Femur (tissue), 1 donor: ENCODE data around the gene KCNJ3.

Source experiments
- DNase-seq: peaks from one replicate; pipeline ENCODE4 v3.0.0-alpha.2; 2017

KCNJ3 gene, protein sequence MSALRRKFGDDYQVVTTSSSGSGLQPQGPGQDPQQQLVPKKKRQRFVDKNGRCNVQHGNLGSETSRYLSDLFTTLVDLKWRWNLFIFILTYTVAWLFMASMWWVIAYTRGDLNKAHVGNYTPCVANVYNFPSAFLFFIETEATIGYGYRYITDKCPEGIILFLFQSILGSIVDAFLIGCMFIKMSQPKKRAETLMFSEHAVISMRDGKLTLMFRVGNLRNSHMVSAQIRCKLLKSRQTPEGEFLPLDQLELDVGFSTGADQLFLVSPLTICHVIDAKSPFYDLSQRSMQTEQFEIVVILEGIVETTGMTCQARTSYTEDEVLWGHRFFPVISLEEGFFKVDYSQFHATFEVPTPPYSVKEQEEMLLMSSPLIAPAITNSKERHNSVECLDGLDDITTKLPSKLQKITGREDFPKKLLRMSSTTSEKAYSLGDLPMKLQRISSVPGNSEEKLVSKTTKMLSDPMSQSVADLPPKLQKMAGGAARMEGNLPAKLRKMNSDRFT

DNA sequence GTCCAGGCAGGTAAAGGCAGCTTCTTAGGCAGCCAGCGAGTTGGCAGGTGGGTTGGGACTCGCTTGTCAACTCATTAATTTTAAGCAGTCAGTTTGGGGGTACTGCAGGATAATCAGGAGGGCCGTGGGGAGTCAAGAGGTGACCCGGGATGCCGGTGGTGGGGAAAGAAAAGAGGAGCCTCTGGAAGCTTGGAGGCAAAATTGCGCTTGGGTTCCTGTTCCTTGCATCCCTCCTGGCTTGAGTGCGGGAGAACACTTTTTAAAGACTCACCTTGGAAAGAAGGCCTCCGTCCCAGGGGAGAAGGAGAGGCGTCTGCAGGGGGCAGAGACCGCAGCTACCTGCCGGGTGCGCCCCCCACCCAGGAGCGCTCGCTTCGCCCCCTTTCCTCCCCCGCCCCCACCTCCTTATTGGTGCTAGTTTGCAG, at the start of gene KCNJ3:
TSS of gene KCNJ3 (plus strand) at position 400 of the 425 bp plus-strand sequence. CDS start 81 bp downstream, outside the sequence.
- DNase-seq = no peak

DNA sequence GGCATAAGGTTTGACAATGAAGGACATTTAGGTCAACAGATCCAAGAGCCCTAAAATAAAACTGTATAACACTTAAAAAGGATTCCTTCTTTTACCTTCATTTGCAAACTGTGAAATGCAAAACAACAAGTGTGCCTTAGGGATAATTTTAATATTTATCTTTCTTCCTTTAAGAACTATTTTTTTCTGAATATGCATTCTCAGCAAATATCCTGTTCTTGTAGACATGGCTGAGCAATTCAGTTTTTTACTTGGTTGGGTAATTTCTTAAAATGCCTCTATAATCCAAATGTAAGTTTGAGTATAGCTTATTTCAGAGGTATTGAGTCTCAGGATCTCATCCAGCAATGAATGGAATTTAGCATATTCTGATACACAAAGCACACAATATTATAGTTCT, 43.0 kb upstream of the KCNJ3 start:
- no peak for DNase-seq

DNA sequence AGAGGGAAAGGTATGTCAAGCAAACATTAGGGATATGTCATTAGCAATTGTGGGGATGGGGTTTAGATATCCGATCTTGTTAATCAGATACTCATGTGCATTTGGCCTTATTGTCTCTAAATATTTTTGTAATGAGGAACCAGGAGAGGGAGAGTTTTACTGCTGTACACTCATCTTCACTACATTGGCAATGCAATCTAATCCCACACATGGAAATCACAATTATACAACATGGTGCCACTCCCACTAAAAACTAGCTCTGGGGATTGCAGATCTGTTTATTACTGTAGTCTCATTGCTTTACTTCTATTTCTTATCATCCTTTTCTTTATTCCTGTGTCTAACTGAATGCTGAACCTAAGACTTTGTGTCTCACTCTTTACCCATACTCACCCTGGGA, 39.6 kb upstream of the KCNJ3 start:
- DNase-seq = no peak

DNA sequence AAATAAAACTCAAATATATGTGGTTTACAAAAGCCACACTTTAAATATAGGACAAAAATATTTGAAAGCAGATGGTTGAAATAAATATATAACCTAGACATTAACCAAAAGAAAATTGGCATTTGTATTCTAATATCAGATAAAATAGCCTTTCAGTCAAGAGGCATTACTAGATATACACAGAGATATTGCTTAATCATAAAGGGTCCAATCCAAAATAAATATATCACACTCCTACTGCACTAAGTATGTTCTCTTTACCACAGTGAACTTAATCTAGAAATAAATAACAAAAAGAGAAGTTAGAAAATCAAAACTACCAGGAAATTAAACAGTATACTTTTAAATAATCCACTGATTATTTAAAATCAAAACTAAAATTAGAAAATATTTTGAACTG, 34.2 kb upstream of the KCNJ3 start:
- no peak for DNase-seq

DNA sequence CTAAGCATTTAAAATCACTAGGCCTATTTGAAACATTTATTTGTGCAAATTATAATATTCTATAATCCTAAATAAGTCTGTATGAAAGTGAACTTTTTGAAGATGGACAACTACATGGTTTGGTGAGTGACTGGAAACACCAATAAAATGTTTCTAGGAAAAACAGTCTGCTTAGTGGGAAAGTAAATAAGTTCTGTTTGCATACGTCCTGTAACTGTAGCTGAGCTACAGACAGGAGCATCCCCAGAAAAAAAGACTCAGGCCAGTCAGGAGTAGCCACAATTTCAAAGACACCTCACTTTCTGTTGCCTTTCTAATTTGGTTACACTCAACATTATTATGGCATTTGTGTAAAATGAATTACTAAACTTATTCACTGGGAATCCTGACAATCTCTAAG, 28.4 kb upstream of the KCNJ3 start:
- no peak for DNase-seq

DNA sequence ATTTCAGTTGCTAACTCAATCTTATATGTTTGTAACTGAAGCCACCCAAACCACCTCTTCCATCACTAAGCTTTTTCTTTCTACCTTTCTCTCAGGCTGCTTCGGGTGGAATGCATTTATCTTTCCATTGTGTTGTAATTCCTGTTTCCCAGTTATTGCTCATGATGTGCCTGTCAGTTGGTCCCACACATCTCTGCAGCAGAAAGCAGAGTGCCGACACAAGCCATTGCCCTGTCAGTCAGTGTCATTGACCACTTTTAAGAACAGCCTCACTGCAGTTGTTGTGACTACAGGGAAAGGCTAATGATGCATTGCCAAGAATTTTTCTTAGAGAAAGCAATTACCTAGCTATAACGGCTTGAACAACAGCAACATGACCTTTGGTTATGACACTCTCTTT, 24.8 kb upstream of the KCNJ3 start:
- no peak for DNase-seq

DNA sequence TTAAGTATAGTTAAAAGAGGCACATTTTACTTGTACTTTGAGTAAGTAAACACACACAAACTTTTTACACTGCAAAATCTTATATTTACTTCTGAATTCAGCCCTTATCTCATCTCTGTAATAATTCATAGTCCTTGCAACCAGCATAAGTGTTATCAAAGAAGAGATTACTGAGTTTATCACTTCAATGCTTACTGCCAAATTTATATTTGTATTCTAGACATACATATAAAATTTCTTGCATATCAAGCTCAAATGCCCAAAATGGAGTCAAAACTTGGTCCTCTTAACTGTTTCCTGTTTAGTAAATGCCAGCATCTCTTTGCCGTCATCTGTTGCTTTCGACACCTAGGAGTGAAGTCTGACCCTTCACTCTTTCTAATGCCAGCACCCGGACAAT, 21.1 kb upstream of the KCNJ3 start:
- DNase-seq = no peak

DNA sequence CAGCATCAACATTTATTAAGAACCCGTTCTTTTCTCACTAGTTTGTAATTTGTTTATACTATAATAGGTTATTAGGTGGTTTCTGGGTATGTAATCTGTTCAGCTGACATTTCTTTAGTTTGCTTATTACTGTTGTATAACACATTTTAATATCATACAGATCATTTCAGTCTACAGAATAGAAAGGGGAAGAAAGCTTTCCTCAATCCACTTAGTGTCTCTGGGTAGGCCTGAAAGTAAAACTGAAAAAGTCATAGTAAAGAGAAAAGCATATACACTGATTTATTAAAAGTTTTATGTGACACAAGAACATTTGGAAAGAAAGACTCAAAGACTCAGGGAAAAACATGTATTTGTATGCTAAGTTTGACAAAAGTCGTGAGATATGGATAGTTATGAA, 16.8 kb upstream of the KCNJ3 start:
- DNase-seq = no peak

DNA sequence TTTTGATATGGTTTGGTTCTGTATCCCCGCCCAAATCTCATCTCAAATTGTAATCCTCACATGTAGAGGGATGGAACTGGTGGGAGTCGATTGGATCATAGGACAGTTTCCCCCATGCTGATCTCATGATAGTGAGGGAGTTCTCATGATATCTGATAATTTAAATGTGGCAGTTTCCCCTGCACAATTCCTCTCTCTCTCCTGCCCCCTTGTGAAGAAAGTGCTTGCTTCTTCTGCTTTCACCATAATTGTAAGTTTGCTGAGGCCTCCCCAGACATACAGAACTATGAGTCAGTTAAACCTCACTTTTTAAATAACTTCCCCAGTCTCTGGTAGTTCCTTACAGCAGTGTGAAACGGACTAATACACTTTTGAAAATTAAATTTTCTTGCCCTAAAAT, 12.3 kb upstream of the KCNJ3 start:
- DNase-seq = no peak

DNA sequence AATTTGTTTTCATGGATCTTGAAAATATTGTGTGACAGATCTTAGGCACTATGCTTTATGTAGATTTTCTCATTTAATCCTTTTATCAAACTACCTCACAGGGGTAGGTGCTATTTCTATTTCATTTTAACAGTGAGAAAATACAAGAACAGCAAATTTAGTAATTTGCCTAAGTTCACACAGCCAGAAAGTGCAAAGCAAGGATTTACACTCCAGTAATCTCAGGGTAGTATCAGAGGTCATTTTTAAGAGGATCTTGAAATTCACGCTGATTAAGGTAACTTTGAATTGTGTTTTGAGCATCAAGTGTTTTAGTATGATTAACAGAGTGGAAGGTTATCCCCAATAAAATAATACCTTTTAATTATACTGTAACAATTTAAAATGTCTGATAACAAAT, 10.1 kb upstream of the KCNJ3 start:
- DNase-seq = no peak

DNA sequence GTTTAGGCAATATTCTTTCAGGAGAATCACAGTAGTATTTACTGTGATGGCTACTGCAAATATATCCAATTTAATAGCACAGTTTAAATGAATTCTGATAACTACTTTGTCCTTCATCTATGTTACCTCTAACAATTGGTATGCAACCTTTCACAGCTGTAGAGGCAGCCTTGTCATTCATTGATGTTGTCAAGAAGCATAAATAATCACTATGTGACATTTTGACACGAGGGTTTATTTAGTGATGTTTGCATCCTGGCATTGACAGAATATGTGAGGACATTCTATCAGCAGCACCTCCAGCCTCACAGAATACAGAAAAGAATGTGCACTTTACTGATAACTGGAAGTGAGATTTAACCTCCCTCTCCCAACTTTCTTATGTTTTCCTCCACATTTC, 9.3 kb upstream of the KCNJ3 start:
- no peak for DNase-seq

DNA sequence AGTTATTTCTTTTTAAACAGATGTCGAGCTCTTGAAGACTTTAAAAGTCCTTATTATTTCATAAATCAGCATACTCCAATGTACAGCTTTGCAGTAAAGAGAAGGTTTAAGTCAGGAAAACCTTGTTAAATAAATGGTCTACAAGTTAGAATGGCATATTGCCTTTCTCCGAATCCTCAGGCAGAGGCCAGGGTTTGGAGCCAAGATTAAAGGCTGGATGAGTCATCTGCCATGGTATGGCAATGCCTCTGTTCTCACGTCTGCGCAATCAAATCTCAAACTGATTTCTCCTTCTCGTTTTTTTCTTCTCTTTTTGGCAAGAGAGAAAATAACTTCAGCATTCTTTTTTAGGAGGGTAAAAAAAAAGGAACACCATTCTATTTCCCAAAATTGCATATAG, 5.6 kb upstream of the KCNJ3 start:
- DNase-seq = no peak

DNA sequence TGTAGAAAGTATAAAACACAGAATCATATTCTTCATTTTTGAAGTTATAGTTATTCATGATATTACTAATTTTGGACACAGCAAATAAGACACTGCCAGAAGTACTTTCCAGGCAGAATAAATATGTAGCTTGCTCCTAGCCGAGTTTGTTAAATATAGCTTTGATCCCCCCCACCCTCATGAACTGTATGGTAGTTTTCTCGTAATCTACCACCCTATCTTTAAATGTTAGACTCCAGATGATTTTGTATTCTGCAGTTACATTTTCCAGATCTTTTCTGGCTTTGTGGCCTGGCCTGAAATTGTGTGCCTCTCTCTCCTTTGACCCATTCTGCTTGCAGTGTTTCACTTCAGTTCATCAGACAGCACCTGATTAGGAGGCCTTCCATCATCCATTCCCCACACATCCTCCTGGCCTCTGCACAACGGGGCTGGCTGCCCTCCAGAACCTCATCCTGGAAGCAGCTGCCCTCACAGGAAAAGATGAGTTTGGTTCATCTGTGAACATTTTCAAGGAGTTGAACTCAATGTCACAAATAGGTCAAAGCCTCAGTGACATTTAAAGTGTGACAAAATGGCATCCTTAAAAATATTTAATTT, 4.7 kb upstream of the KCNJ3 start:
- no peak for DNase-seq

DNA sequence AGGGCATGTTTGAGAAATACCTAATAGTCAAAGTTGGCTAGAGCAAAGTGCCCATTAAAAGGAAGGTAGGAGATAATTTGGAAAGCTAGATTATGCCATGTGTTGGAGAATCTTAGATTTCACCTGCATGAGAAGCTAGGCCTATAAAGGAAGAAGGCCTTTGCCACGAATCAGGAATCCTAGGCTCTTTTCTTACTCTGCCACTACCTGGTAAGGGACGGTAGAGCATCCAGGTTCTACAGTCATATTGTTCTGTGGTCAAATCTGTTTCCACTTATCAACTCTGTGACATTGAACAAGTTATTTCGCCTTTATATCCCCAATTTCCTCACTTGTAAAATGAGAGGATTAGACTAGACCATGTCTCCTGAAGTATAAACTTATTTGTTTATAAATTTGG, 3.6 kb upstream of the KCNJ3 start:
- DNase-seq = no peak

DNA sequence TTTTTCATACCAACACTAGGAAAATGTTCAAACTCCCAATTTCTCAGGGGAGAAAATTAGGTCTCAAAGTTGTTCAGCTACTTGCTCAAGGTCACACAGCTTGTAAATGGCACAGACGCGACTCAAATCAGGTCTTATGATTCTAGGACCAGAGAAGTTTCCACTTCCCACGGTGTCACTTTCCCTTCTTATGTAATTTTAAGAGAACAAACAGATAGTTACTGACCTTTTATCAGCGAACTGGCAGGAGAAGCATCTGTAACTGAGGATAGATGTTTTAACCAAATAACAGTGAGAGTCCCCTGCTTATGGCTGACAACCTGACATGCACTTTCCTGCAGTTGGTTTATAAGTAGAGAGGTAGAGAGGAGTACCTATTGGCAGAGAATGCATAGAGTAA, 2.1 kb upstream of the KCNJ3 start:
- DNase-seq = no peak

DNA sequence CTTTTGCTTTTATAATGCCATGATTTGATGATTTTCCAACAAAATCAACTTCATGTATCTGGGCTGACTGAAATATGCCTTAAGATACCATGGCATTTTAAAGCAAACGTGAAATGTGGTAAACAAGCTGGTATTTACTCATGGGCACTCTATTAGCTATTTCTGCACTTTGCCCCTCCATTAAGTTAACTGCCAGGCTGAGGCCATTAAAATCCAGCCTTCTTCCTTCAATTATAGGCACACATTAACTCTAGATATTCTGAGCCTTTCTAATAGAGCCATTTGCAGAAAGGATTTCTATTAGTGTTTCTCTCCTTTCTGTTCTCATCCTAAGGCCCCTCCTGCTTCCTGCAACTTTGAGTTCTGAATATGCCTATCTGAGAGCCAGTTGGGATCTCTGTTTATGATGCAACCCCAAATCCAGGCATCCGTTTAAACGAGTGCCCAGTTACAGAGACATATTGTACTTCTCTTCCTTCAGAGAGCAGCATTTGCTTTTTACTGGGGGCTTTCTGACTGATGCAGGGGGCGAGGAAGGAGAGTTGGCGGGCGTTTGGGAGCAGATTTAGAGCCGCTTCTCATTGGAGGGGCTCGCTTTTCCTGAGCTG, 1.6 kb upstream of the KCNJ3 start:
- DNase-seq = no peak

DNA sequence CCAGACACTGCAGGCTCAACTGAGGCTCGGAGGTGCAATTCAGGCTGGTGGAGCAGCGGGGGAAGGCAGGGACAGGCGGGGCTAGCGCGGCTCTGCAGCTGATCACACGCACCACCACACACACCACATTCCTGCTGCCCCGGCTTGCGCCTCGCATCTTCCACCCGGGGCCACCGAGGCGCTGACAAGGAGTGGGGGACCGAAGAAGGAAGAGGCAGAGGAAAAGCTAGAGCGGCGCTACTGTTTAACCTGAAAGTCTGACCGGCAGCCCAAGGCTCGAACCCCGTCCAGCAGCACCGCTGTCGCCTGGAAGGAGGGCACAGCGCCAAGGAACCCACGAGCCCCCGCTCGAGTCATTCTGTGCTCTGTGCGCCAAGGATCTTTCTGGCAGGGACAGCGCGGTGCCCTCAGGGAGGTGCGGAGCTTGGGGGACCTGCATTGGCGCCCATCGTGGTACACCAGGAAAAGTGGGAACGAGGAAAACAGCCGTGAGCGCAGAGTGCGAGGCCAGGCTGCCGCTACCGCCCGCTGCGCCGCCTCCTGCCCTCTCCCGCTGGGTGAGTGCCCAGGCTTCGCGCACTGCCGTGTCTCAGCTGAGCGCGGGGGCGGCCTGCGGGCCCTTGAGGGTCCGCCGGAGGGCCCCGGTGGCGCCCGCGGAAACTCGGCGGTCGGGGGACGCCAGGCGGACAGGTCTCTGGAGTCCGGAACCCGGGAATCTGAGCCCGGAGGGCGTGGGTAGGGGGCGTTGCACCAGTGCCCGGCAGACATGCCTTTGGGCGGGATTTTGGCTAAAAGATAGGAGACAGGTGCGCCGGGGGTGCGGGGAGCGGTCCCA, 860 bp upstream of the KCNJ3 start:
- DNase-seq = peak; percentile 38

DNA sequence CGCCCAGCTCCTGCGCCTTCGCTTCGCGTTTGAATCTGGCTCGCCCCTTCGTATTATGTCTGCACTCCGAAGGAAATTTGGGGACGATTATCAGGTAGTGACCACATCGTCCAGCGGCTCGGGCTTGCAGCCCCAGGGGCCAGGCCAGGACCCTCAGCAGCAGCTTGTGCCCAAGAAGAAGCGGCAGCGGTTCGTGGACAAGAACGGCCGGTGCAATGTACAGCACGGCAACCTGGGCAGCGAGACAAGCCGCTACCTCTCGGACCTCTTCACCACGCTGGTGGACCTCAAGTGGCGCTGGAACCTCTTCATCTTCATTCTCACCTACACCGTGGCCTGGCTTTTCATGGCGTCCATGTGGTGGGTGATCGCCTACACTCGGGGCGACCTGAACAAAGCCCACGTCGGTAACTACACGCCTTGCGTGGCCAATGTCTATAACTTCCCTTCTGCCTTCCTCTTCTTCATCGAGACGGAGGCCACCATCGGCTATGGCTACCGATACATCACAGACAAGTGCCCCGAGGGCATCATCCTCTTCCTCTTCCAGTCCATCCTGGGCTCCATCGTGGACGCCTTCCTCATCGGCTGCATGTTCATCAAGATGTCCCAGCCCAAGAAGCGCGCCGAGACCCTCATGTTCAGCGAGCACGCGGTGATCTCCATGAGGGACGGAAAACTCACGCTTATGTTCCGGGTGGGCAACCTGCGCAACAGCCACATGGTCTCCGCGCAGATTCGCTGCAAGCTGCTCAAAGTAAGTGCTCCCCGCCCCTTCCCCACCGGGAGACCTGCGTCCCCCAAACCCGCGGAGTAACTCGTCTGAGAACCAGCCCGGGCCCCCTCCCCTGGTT, 453 bp downstream of the KCNJ3 start:
- no peak for DNase-seq

DNA sequence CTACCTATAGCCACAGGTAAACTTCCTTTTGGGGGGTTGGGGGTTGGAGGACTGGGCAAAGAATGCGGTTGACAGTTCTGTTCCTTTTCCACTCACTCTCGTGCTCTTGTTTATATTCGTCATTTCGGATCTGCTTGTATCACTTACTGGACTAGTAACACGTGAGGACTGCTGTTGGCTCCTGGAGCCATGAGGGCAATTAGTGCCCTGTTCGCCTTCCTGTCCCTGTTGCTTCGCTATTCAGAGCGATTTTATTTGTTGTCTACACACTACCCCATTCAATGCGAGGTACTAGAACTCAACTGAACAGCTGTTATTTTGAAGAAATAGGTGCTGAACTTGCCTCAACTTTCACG, 1.1 kb downstream of the KCNJ3 start:
- DNase-seq = no peak

DNA sequence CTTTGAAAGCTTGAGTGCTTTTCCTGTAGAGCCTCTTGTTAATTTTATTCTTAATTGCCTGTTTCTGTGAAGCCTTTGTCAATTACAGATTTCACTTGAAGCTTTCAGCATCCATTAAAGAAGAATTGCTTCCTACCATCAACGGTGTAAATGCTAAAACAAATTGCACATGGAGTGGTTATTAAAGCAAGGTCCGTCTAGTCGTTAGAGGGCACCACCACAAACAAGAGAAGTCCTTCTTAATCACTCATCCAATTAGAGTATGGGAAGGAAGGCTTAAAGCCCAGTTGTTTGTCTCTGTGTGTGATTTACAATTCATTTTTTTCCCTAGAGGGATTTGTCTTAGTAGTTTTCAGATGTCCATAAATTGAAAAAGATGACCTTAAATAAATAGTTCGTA, 1.6 kb downstream of the KCNJ3 start:
- no peak for DNase-seq

DNA sequence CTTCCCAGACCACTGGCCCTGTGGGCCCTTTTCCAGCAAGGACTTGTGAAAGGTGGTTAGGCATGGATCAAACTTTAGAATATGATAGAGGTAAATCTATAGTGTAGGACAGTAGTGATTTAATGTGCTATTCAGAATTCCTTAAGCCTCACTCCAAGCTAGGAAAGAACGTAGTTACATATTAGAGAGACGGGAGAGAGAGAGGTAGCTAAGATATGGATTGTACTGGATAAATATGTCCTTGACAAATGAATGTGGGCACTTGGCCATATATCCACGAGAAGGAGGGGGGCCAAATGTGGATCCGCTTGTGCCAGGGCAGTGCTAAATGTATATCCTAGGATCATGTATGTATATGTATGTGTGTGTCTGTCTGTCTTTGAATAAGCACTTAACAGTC, 6.5 kb downstream of the KCNJ3 start:
- no peak for DNase-seq

DNA sequence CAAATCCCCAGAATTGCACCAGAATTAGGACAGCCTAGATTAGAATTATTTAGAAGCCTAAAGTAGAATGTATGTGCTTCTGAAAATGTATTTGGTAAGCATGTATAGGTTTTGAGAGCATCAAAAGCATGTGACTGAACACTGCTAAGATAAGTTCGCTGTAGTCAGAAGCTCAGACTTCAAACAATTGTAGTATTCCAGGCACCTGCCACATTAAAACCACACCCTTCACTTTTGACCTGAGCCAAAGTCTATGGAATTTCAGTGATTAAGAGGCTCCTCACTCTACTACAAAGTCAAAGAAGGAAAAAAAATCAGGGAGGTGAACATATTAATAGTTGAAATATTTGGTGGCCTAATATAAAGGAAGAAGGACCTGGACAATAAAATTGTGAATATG, 8.2 kb downstream of the KCNJ3 start:
- no peak for DNase-seq
